ENCODE data around the gene NAA16. TPM values are rescaled to one million over a fixed set of nuclear protein-coding genes. Genes with fewer than 3 reads are reported as not detected.
A peak's percentile ranks its signal among the peaks of the same experiment; 100 is the strongest.

Gene NAA16
- total and polyA plus RNA-seq, 2 of the 4 experiments (the other 2 are of a cell fraction): 6.6 to 8.8 TPM

DNA sequence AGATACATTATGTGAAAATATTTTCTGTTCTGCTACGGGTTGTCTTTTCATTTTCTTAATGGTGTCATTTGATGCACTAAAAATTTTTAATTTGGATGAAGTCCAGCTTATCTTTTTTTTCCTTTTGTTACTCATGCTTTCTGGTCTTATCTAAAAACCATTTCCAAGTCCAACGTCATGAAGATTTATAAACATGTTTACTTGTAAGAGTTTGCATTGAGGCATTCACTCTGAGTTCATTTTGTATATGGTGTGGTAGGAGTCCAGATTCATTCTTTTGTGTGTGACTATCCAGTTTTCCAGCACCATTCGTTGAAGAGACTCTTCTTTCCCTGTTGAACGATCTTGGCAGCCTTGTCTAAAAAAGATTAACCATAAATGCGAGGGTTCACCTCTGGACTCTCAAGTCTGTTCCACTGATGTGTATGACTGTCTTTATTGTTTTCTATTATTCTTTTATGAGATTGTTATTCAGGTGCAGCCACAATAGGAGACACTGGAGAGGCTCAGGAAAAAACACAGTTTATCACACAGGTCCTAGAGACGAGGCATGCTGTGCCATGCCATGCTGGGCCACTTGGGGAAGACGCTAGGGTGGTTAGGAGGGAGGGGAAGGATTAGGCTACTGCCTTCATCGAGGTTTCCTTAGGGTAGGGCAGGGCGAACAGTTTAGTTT is 35.0 kb downstream of the NAA16 start:
- no peak overlapping the region for H2AK9ac ChIP-seq (replicated peaks; ENCODE audit: low read depth, low read length, poor library complexity)
- H2BK5ac ChIP-seq (ENCODE audit: low read depth, low read length, poor library complexity, severe bottlenecking): no peak overlapping the region
- peaks cover 20% of the 10 kb centered on the region for H3K36me3 ChIP-seq (ENCODE audit: control insufficient read depth, insufficient read depth, low read length)
- H3K9me1 ChIP-seq (ENCODE audit: insufficient read depth, low read length): no peaks in the 10 kb centered on the region; the same call in 1 of the 2 replicates
- H3K9ac ChIP-seq (ENCODE audit: low read depth, low read length): no peak overlapping the region
- H2AFZ ChIP-seq (replicated peaks; ENCODE audit: low read length, poor library complexity): no peak overlapping the region
- no peak overlapping the region for H3K23ac ChIP-seq (ENCODE audit: low read depth, low read length)
- H3K4me2 ChIP-seq (ENCODE audit: low read depth, low read length): no peak overlapping the region
- H3K56ac ChIP-seq (ENCODE audit: extremely low read depth, insufficient read depth, low read length): no peak overlapping the region
- no peaks in the 10 kb centered on the region for H3K4me1 ChIP-seq (ENCODE audit: control insufficient read depth, insufficient read depth, low read length)
- H2BK15ac ChIP-seq (ENCODE audit: low read depth, low read length): no peak overlapping the region
- BruUV-seq (replicated peaks): no TSS peak
- intact Hi-C loops (cut with micrococcal nuclease) (no loop called here), in situ Hi-C loops (cut with MboI; ENCODE audit: low sequenced_read_pairs) (no loop called here), dilution Hi-C loops (cut with HindIII; ENCODE audit: low sequenced_read_pairs, unreplicated experiment) (no loop called here)
- no peak overlapping the region for H4K5ac ChIP-seq (ENCODE audit: low read depth, low read length)
- 64% methylated on average over 3 of the region's 9 CpGs; no CpG with 5 or more reads in 1 of the 2 experiments for WGBS, 2 experiments (ENCODE audit: extremely low coverage in 2 of 2, insufficient read length in 1 of 2)
- DNase-seq: peak; percentile 44
- no peak overlapping the region for H3K18ac ChIP-seq (ENCODE audit: low read depth, low read length)
- H4K8ac ChIP-seq (ENCODE audit: low read depth in 2 of 2, low read length in 2 of 2): no peak overlapping the region
- ChIA-PET POLR2A (ENCODE audit: unreplicated experiment) (no interaction called here), CTCF (no interaction called here)
- H2BK20ac ChIP-seq (ENCODE audit: low read depth, low read length): no peak overlapping the region
- no peak overlapping the region for H3K14ac ChIP-seq (replicated peaks; ENCODE audit: low read depth, low read length)
- peaks cover 26 to 41% of the 10 kb centered on the region in 2 experiments for H3K79me1 ChIP-seq (ENCODE audit: low read depth in 1 of 2, low read length in 2 of 2)
- H3K4me3 ChIP-seq (ENCODE audit: insufficient read depth, low read depth, low read length): no peak overlapping the region
- no peaks in the 10 kb centered on the region for H3K27me3 ChIP-seq (ENCODE audit: control insufficient read depth, insufficient read depth, low read length)
- no peaks in the 10 kb centered on the region for H3K9me3 ChIP-seq (ENCODE audit: control insufficient read depth, insufficient read depth, low read length)
- no peak overlapping the region for H4K91ac ChIP-seq (ENCODE audit: insufficient read depth, low read depth, low read length)
- 0 out of 2 replicates have a peak, but pooled peaks cover 3% of the 10 kb centered on the region for H4K20me1 ChIP-seq (ENCODE audit: insufficient read depth, low read length)
- TF ChIP-seq MAFK (IDR thresholded peaks at IDR 0.05; ENCODE audit: low read depth, low read length) (no peak), BHLHE40 (IDR thresholded peaks at IDR 0.05; ENCODE audit: low read depth, low read length) (no peak), POLR2A (IDR thresholded peaks at IDR 0.05; ENCODE audit: low read depth, low read length) (no peak), CHD1 (IDR thresholded peaks at IDR 0.05; ENCODE audit: low read depth, low read length) (no peak), RAD21 (IDR thresholded peaks at IDR 0.05; ENCODE audit: low read length) (no peak), RFX5 (IDR thresholded peaks at IDR 0.05; ENCODE audit: low read depth, low read length) (no peak), SMC3 (IDR thresholded peaks at IDR 0.05; ENCODE audit: low read depth, low read length) (no peak), FOS (IDR thresholded peaks at IDR 0.05; ENCODE audit: low read depth, low read length) (no peak), CEBPB (IDR thresholded peaks at IDR 0.05; ENCODE audit: low read depth, low read length) (no peak), MXI1 (IDR thresholded peaks at IDR 0.05; ENCODE audit: borderline replicate concordance, low read depth, low read length) (no peak), NFE2L2 (IDR thresholded peaks at IDR 0.05; ENCODE audit: low read depth, low read length) (no peak), RCOR1 (IDR thresholded peaks at IDR 0.05; ENCODE audit: insufficient replicate concordance, low read length) (no peak), MAZ (IDR thresholded peaks at IDR 0.05; ENCODE audit: borderline replicate concordance, low read depth, low read length) (no peak)
- TF ChIP-seq, protein P1, sequence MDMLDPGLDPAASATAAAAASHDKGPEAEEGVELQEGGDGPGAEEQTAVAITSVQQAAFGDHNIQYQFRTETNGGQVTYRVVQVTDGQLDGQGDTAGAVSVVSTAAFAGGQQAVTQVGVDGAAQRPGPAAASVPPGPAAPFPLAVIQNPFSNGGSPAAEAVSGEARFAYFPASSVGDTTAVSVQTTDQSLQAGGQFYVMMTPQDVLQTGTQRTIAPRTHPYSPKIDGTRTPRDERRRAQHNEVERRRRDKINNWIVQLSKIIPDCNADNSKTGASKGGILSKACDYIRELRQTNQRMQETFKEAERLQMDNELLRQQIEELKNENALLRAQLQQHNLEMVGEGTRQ (IDR thresholded peaks at IDR 0.05; ENCODE audit: low read depth, low read length): no peak
- TF ChIP-seq, protein P2, sequence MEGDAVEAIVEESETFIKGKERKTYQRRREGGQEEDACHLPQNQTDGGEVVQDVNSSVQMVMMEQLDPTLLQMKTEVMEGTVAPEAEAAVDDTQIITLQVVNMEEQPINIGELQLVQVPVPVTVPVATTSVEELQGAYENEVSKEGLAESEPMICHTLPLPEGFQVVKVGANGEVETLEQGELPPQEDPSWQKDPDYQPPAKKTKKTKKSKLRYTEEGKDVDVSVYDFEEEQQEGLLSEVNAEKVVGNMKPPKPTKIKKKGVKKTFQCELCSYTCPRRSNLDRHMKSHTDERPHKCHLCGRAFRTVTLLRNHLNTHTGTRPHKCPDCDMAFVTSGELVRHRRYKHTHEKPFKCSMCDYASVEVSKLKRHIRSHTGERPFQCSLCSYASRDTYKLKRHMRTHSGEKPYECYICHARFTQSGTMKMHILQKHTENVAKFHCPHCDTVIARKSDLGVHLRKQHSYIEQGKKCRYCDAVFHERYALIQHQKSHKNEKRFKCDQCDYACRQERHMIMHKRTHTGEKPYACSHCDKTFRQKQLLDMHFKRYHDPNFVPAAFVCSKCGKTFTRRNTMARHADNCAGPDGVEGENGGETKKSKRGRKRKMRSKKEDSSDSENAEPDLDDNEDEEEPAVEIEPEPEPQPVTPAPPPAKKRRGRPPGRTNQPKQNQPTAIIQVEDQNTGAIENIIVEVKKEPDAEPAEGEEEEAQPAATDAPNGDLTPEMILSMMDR (conservative IDR thresholded peaks at IDR 0.05; ENCODE audit: low read depth, low read length): no peak
- TF ChIP-seq, protein P3, sequence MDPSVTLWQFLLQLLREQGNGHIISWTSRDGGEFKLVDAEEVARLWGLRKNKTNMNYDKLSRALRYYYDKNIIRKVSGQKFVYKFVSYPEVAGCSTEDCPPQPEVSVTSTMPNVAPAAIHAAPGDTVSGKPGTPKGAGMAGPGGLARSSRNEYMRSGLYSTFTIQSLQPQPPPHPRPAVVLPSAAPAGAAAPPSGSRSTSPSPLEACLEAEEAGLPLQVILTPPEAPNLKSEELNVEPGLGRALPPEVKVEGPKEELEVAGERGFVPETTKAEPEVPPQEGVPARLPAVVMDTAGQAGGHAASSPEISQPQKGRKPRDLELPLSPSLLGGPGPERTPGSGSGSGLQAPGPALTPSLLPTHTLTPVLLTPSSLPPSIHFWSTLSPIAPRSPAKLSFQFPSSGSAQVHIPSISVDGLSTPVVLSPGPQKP (IDR thresholded peaks at IDR 0.05; ENCODE audit: borderline replicate concordance, low read depth, low read length): no peak
- H2BK120ac ChIP-seq (ENCODE audit: low read depth, low read length): no peak overlapping the region
- ATAC-seq (ENCODE audit: low read depth): no peak
- H2AK5ac ChIP-seq (ENCODE audit: low read depth, low read length): no peak overlapping the region
- no peak overlapping the region for H3K4ac ChIP-seq (ENCODE audit: low read depth, low read length)
- H3K27ac ChIP-seq (ENCODE audit: insufficient read depth, low read length): no peak overlapping the region

All from IMR-90 (cell line).